GM23338 (cell line): ENCODE results near the gene ADAMTS15. TPM values are rescaled to one million over a fixed set of nuclear protein-coding genes. Genes with fewer than 3 reads are reported as not detected.

ENCODE experiments used
- ATAC-seq: fragments of 200-7000 bp; cut with Tn5 transposase; 3 replicates; pipeline ENCODE4 v1.9.1; 2020
- DNase-seq: peaks from one replicate; pipeline ENCODE4 v3.0.0-alpha.2; 2015; ENCODE audit warnings: low spot score
- H2AFZ ChIP-seq: fragments of 200-600 bp; sonication (generic); 2 replicates; pipeline ENCODE4 v1.8.0; 2016; ENCODE audit warnings: antibody characterized with exemption, mild to moderate bottlenecking, moderate library complexity
- H3F3A ChIP-seq: fragments of 200-600 bp; sonication (generic); replicated peaks from 2 replicates; pipeline ENCODE4 v1.8.0; 2017; ENCODE audit warnings: antibody characterized with exemption, mixed run types, low read depth
- H3K27ac ChIP-seq: fragments of 200-600 bp; sonication (generic); 2 replicates; pipeline ENCODE4 v1.6.1; 2016; ENCODE audit warnings: low read depth
- H3K27me3 ChIP-seq: fragments of 200-600 bp; sonication (generic); 2 replicates; pipeline ENCODE4 v1.8.0; 2016; ENCODE audit warnings: mild to moderate bottlenecking, mixed run types, moderate library complexity; ENCODE audit not compliant: insufficient read depth
- H3K36me3 ChIP-seq: fragments of 200-600 bp; sonication (generic); 2 replicates; pipeline ENCODE4 v1.8.0; 2016; ENCODE audit warnings: mild to moderate bottlenecking; ENCODE audit not compliant: insufficient read depth
- H3K4me1 ChIP-seq: fragments of 200-600 bp; sonication (generic); 2 replicates; pipeline ENCODE4 v1.8.0; 2016; ENCODE audit warnings: mild to moderate bottlenecking, moderate library complexity; ENCODE audit not compliant: insufficient read depth
- H3K4me2 ChIP-seq: fragments of 200-600 bp; sonication (generic); 2 replicates; pipeline ENCODE4 v1.7.1; 2017; ENCODE audit warnings: mixed run types
- H3K4me3 ChIP-seq: fragments of 200-600 bp; sonication (generic); 2 replicates; pipeline ENCODE4 v1.6.1; 2016; ENCODE audit warnings: mixed run types
- H3K79me2 ChIP-seq: fragments of 200-600 bp; sonication (generic); replicated peaks from 2 replicates; pipeline ENCODE4 v1.8.0; 2017; ENCODE audit warnings: mild to moderate bottlenecking; ENCODE audit not compliant: insufficient read depth
- H3K9me2 ChIP-seq: fragments of 200-600 bp; sonication (generic); 2 replicates; pipeline ENCODE4 v1.8.0; 2017; ENCODE audit not compliant: insufficient read depth
- H4K20me1 ChIP-seq: fragments of 200-600 bp; sonication (generic); replicated peaks from 2 replicates; pipeline ENCODE4 v1.8.0; 2017; ENCODE audit warnings: mild to moderate bottlenecking; ENCODE audit not compliant: insufficient read depth
- H3K27ac Mint-ChIP-seq: 2 replicates; pipeline ENCODE4 v1.8.0; 2020; ENCODE audit warnings: inconsistent platforms, mild to moderate bottlenecking, moderate library complexity, mixed read lengths
- H3K27me3 Mint-ChIP-seq: 3 replicates; pipeline ENCODE4 v1.8.0; 2022; ENCODE audit warnings: low read depth, mild to moderate bottlenecking, moderate library complexity, mixed read lengths, inconsistent platforms; ENCODE audit not compliant: insufficient read depth, poor library complexity
- H3K36me3 Mint-ChIP-seq: 3 replicates; pipeline ENCODE4 v1.8.0; 2021; ENCODE audit warnings: low read depth, mild to moderate bottlenecking, inconsistent platforms, moderate library complexity, mixed read lengths
- H3K4me1 Mint-ChIP-seq: 3 replicates; pipeline ENCODE4 v1.8.0; 2020; ENCODE audit warnings: mild to moderate bottlenecking, inconsistent platforms, mixed read lengths
- H3K4me3 Mint-ChIP-seq: 3 replicates; pipeline ENCODE4 v1.8.0; 2021; ENCODE audit warnings: moderate library complexity, mild to moderate bottlenecking, inconsistent platforms, mixed read lengths
- H3K9me3 Mint-ChIP-seq: 3 replicates; pipeline ENCODE4 v1.8.0; 2020; ENCODE audit warnings: moderate library complexity, mild to moderate bottlenecking, inconsistent platforms, mixed read lengths
- CREB1 ChIP-seq: fragments of 250-450 bp; sonication (Bioruptor Pico); IDR thresholded peaks from 2 replicates; pipeline ENCODE4 v1.5.0; 2020; ENCODE audit warnings: low read depth, mild to moderate bottlenecking, moderate library complexity
- ETS1 ChIP-seq: IDR thresholded peaks from 2 replicates; pipeline ENCODE4 v1.6.1; 2016; ENCODE audit warnings: antibody characterized with exemption
- EZH2 ChIP-seq: fragments of 200-600 bp; sonication (generic); IDR thresholded peaks from one replicate; pipeline ENCODE4 v1.8.0; 2017; ENCODE audit warnings: antibody characterized with exemption, mild to moderate bottlenecking, low read depth; ENCODE audit not compliant: unreplicated experiment
- JUNB ChIP-seq: IDR thresholded peaks from one replicate; pipeline ENCODE4 v1.6.1; 2016; ENCODE audit warnings: antibody characterized with exemption; ENCODE audit not compliant: unreplicated experiment
- NANOG ChIP-seq: IDR thresholded peaks from 2 replicates; pipeline ENCODE4 v1.6.1; 2016; ENCODE audit warnings: antibody characterized with exemption, borderline replicate concordance
- POLR2AphosphoS5 ChIP-seq: IDR thresholded peaks from 2 replicates; pipeline ENCODE4 v1.6.1; 2016; ENCODE audit warnings: antibody characterized with exemption, low read depth
- STAT1 ChIP-seq: IDR thresholded peaks from one replicate; pipeline ENCODE4 v1.6.1; 2016; ENCODE audit warnings: antibody characterized with exemption; ENCODE audit not compliant: unreplicated experiment
- ZNF114 ChIP-seq: fragments of 250-450 bp; sonication (Bioruptor Pico); IDR thresholded peaks from 2 replicates; pipeline ENCODE4 v1.5.0; 2020; ENCODE audit warnings: mild to moderate bottlenecking, moderate library complexity
- ZNF331 ChIP-seq: fragments of 250-450 bp; sonication (Bioruptor Pico); IDR thresholded peaks from 2 replicates; pipeline ENCODE4 v1.5.0; 2020; ENCODE audit warnings: low read depth, mild to moderate bottlenecking, moderate library complexity
- polyA plus RNA-seq: library from polyadenylated mRNA; unstranded; fragments of >200 nt; fragmentation: Nextera tagmentation; extraction: Ambion mirVana; gene quantifications from 2 replicates; pipeline ENCODE4 v1.2.1, GENCODE V29; 2016
- total RNA-seq: library from RNA; depleted of rRNA; stranded (reverse); fragments of >200 nt; shearing (Covaris generic); gene quantifications from 2 replicates; pipeline ENCODE4 v1.2.3, GENCODE V29; 2014
- TF ChIP-seq, protein P1 (sequence below), 2 experiments: fragments of 200-600 bp in 1 of 2; sonication (generic) in 1 of 2; conservative IDR thresholded peaks; 2 replicates each; pipeline versions ENCODE4 v1.5.1 to v1.6.1; 2016 to 2017; ENCODE audit warnings: antibody characterized with exemption in 2 of 2, low read depth in 2 of 2, mild to moderate bottlenecking in 2 of 2, moderate library complexity in 1 of 2
- TF ChIP-seq, protein P2 (sequence below): IDR thresholded peaks from one replicate; pipeline ENCODE4 v1.6.1; 2018; ENCODE audit warnings: antibody characterized with exemption; ENCODE audit not compliant: unreplicated experiment

ADAMTS15 gene
- total and polyA plus RNA-seq, 2 experiments from 2014 or later, result 0.42 to 5.6 TPM

DNA sequence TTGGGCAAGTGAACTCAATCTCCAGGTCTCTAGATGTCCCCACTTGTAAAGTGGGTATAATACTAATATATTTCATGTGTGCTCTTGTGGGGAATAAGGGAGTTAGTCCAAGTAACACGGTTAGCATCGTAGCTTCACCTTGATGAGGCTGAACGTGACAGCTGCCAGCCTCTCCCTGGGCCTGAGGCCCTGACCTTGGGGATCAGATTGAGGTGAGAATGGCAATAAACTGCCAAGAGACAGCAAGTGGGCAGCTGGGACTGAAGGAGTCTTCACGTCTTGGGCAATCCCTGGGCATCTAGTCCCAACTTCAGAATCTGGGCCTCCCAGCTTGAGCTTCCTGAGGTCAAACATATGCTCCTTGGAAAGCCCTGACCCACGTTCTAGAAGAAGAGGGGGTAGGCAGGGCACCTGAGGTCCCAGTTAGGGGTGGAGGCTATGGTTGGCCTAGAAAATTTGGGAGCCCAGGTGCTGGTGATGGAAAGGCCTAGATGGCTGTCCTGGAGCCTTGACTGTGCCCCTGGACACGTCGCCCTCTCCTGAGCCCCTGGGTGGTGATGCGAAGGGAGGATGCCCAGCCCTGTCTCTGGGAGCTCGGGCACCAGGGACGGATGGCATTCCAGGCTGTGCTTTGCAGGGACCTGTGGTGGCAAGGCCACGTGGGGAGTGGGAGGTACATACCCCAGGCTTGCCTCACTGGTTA lies 23.4 kb downstream of the ADAMTS15 start:
- no peaks in the 10 kb centered on the region for H3K9me2 ChIP-seq
- Mint-ChIP-seq H3K27me3 (peaks cover 5% of the 10 kb centered on the region), H3K27ac (no peak overlapping the region), H3K9me3 (no peaks in the 10 kb centered on the region), H3K4me1 (peaks cover 2% of the 10 kb centered on the region; the same call in 2 of the 3 replicates), H3K36me3 (no peaks in the 10 kb centered on the region), H3K4me3 (no peak overlapping the region)
- no peak for DNase-seq
- no peaks in the 10 kb centered on the region for H3K79me2 ChIP-seq
- H3K4me3 ChIP-seq, result no peak overlapping the region
- no peak for TF ChIP-seq EZH2
- no peak for TF ChIP-seq CREB1
- no peak for TF ChIP-seq ZNF114 (CRISPR knock-in tag)
- TF ChIP-seq, protein P1, sequence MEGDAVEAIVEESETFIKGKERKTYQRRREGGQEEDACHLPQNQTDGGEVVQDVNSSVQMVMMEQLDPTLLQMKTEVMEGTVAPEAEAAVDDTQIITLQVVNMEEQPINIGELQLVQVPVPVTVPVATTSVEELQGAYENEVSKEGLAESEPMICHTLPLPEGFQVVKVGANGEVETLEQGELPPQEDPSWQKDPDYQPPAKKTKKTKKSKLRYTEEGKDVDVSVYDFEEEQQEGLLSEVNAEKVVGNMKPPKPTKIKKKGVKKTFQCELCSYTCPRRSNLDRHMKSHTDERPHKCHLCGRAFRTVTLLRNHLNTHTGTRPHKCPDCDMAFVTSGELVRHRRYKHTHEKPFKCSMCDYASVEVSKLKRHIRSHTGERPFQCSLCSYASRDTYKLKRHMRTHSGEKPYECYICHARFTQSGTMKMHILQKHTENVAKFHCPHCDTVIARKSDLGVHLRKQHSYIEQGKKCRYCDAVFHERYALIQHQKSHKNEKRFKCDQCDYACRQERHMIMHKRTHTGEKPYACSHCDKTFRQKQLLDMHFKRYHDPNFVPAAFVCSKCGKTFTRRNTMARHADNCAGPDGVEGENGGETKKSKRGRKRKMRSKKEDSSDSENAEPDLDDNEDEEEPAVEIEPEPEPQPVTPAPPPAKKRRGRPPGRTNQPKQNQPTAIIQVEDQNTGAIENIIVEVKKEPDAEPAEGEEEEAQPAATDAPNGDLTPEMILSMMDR (conservative IDR thresholded peaks at IDR 0.05; ENCODE audit: low read depth in 2 of 2), result no peak
- no peak for TF ChIP-seq JUNB
- no peak for TF ChIP-seq ZNF331 (CRISPR knock-in tag)
- no peak for TF ChIP-seq ETS1
- TF ChIP-seq, protein P2, sequence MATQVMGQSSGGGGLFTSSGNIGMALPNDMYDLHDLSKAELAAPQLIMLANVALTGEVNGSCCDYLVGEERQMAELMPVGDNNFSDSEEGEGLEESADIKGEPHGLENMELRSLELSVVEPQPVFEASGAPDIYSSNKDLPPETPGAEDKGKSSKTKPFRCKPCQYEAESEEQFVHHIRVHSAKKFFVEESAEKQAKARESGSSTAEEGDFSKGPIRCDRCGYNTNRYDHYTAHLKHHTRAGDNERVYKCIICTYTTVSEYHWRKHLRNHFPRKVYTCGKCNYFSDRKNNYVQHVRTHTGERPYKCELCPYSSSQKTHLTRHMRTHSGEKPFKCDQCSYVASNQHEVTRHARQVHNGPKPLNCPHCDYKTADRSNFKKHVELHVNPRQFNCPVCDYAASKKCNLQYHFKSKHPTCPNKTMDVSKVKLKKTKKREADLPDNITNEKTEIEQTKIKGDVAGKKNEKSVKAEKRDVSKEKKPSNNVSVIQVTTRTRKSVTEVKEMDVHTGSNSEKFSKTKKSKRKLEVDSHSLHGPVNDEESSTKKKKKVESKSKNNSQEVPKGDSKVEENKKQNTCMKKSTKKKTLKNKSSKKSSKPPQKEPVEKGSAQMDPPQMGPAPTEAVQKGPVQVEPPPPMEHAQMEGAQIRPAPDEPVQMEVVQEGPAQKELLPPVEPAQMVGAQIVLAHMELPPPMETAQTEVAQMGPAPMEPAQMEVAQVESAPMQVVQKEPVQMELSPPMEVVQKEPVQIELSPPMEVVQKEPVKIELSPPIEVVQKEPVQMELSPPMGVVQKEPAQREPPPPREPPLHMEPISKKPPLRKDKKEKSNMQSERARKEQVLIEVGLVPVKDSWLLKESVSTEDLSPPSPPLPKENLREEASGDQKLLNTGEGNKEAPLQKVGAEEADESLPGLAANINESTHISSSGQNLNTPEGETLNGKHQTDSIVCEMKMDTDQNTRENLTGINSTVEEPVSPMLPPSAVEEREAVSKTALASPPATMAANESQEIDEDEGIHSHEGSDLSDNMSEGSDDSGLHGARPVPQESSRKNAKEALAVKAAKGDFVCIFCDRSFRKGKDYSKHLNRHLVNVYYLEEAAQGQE, result no peak
- TF ChIP-seq NANOG, result no peak
- TF ChIP-seq POLR2AphosphoS5, result no peak
- TF ChIP-seq STAT1, result no peak
- no peak for ATAC-seq
- no peaks in the 10 kb centered on the region for H4K20me1 ChIP-seq
- no peak overlapping the region for H3K4me2 ChIP-seq
- no peak overlapping the region for H2AFZ ChIP-seq
- no peaks in the 10 kb centered on the region; the same call in 1 of the 2 replicates for H3K36me3 ChIP-seq
- H3K4me1 ChIP-seq, result no peaks in the 10 kb centered on the region
- H3K27ac ChIP-seq, result no peak overlapping the region
- H3F3A ChIP-seq, result no peaks in the 10 kb centered on the region
- H3K27me3 ChIP-seq, result no peaks in the 10 kb centered on the region
